G401.6 (cell line): ENCODE data around the gene WSB2.
"Not testable (repeated sequence)": the region's sequence is repeated elsewhere in the genome, so short reads cannot be mapped to it uniquely, and the experiment has no call there.

Experiments
- FAIRE-seq: peaks from 2 replicates; lab custom pipeline; 2012; peaks lifted over from hg19 to GRCh38; lab: Jason Lieb, UNC

WSB2 gene

GRCh38 chr12:118061011-118061872 is at the start of gene WSB2:
Gene WSB2 (minus strand): TSS chr12:118061179. CDS start chr12:118061048, 131 bp downstream.
- no peak for FAIRE-seq

GRCh38 chr12:118109088-118109487 is 48.1 kb upstream of the WSB2 start:
- no peak for FAIRE-seq

DNA sequence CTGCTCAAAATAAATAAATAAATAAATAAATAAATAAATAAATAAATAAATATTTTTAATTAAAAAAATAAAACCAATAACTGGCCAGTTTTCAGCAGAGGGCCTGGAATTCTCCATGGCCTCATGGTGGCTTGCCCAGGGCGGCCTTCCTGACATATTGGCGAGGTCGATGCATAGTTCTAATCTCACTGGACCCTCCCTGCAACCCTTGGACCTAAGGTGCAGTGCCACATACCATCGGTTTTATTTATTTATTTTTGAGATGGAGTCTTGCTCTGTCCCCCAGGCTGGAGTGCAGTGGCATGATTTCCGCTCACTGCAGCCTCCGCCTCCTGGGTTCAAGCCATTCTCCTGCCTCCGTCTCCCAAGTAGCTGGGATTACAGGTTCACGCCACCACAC is 46.7 kb upstream of the WSB2 start:
- no peak for FAIRE-seq

DNA sequence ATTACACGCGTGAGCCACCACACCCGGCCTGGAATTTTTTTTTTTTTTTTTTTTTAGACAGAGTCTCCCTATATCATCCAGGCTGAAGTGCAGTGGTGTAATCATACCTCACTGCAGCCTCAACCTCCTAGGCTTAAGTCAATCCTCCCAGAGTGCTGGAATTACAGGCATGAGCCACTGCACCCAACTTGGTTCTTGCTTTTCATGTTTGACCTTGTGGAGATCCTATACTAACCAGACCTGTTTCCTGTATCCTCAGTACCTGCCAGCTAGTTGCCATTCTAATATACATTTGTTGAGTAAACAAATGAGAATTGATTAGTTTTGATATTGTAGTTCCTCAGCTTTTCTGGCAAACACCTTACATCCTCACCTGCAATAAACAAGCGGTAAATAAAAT is 46.0 kb upstream of the WSB2 start:
- FAIRE-seq = no peak

DNA sequence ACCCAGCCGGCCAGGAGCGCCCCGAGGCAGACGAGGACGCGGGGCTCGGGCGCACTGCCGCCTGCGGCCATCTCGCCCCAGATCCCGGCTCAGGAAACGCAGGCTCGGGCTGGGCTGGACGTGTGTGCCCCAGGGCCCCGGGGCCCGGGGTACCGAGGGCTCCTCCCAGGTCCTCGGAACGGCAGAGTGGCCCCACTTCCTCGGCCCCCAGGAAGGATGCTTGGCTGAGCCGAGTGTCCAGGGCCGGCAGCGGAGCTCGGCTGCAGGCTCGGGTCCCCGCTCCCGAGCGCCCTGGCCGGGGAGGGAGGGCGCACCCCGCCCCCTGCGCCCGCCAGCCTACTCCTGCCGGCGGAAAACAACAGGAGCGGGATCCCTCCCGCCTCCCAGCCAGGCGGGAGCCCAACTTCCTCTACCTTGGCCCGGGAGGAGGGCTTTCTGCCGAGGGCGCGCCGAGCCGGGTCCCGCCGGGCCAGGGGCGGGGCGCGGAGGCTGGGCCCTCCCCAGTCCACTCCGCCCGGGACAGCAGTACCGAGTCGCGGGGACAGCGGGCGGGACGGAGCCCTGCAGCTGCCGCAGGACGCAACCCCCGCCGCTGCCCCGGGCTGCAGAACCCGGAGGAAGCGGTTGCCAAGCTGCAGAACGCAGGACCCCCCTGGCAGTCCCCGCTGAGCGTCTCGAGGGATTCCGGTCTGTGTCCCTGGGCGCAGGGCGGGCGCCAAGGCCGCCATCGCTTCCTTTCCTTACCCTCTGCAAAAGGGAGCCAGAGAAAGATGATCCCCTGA is 42.8 kb upstream of the WSB2 start, which contains the start of gene VSIG10:
TSS of gene VSIG10 (minus strand) at position 411 of the 782 bp plus-strand sequence. CDS start at position 71, 340 bp downstream.
- no peak for FAIRE-seq

DNA sequence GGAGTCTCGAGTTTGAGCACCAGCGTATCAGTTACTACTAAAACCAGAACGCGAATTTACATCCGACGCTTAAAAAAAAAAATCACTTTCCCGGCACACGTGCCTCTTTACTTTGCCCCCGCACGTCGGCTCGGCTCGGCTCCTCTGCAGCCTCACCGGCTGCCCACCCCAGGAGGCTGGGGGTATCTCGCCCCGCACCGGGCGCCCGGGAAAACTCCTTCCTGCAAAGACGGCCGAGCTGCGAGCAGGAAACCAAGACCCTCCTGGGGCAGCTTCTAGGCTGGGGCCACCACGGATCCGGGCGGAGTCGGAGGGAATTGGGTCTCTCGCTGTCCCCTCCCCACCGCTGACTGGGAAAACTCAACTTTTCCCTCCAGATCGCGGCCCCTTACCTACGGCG is 42.2 kb upstream of the WSB2 start:
- FAIRE-seq = no peak

DNA sequence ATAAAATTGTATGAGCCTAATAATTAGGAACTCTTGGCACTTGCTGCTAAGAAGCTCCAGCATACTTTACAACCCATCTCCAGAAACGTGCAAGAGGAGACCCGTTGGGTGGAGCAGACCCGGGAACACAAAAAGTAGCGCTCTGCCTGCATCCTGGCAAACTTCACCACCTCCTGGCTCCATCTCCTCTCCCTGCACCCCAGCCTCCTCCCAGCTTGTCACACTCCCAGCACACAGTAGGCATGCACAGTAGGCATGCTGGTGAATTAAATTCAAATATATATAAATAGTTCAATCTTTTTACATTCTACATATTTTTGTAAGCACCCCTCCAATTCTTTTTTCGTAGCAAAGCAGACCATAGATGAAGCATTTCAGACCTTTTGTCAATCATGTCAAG is 41.6 kb upstream of the WSB2 start:
- FAIRE-seq = no peak

- no peak for FAIRE-seq
Observed at GRCh38 chr12:118102070-118102469, 41.1 kb upstream of the WSB2 start.

DNA sequence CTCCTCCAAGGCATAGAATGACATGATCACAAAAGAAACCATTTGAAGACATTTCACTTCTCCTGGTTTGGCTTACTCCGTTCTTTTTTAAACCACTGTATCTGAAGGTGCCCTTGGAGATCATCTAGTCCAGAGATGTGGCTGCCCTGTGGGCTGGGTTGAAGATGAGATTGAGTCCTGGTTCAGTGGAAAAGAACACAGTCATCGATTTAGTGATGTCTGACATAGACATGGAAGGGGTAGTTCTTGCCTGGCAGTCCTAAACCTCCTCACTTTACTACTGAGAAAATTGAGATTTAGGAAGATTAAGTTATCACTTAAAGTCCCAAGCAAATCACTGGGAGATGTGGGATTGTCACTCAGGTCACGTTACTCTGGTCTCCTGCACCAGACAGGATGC is 40.1 kb upstream of the WSB2 start:
- no peak for FAIRE-seq

DNA sequence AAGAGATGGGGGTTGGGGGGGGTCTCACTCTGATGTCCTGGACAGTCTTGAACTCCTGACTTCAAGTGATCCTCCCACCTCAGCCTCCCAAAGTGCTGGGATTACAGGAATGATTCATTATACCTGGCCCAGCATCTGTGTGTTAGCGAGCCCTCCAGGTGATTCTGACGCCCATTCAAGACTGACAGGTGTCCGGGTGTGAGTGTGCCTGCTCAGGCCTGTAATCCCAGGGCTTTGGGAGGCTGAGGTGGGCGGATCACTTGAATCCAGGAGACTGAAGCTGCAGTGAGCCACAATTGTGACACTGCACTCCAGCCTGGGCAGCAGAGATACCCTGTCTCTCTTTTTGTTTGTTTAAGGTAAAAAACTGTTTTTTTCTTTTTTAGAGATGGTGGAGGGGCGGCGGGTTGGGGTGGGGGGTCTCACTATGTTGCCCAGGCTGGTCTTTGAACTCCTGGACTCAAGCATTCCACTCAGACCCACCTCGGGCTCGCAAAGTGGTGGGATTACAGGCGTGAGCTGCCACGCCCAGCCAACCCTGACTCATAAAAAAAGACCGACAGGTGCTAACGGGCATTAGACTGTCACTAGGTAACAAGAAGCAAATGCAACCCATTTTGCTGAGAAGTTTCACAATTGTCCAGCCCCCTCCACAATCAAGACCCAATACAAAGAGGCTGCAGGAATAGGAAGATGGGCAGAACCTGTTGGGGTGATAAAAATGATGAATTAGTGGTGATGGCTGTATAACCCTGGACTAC is 38.1 kb upstream of the WSB2 start:
- no peak for FAIRE-seq

DNA sequence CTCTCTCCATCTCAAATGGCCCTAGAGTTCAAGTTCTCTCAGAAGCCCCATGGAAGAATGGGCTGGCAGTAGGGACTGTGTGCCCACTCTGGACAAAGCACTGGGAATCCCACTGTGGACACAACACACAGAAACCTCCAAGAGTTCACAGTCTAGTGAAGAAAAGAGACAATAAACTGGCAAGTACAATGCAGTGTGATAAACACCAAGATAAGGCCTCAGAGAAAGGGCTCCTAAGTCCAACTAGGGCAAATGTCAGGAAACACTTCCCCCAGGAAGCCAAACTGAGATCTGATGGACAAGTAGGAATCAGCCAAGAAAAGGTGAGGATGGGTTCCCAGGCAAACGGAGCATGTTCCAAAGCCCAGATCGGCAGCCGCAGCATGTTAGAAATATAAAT is 37.4 kb upstream of the WSB2 start:
- no peak for FAIRE-seq

DNA sequence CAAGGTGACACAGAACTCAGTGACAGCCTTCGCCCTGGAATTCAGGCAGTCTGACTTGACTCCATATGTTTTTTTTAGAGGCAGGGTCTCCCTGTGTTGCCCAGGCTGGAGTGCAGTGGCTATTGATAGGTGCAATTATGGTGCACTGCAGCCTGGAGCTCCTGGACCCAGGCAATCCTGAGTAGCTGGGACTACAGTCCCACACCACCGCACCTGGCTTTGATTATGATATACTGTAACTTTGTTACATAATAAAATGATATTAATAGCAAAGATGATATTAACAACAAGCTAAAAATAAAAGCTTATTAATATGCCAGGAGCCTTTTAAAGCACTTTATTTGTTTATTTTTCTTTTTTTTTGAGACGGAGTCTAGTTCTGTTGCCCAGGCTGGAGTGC is 33.1 kb upstream of the WSB2 start:
- no peak for FAIRE-seq

- FAIRE-seq = no peak
Observed at GRCh38 chr12:118089782-118090181, 28.8 kb upstream of the WSB2 start.

DNA sequence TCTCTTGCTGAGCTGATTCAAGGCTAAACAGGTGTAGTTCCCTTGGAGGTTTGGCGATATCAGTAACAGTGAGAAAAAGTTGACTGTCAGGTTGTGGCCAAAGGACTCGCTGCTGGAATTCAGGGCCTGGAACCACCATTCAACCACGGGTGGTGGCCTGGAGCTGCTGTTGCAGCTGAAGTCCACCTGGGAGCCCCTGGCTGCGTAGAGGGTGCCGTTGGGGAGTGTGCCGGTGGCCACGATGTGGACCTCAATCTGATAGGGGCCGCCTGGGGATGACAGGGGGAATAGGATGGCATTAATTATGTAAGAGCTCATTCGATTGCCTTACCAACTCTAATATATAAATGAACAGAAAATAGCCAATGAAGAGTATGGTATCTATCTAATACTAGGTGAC is 21.2 kb upstream of the WSB2 start:
- no peak for FAIRE-seq

DNA sequence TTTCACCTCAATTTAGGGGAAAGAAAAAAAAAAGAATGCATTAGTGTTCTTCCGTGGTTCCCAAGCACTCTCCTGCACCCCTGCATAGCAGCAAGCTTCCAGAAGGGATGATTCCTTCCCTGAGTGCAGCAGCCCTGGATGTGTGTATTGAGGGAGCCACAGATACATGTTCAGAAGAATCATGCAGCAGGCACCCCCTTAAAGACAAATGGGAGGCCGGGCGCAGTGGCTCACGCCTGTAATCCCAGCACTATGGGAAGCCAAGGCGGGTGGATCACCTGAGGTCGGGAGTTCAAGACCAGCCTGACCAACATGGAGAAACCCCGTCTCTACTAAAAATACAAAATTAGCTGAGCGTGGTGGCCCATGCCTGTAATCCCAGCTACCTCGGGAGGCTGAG is 20.5 kb upstream of the WSB2 start:
- FAIRE-seq = not testable (repeated sequence)

DNA sequence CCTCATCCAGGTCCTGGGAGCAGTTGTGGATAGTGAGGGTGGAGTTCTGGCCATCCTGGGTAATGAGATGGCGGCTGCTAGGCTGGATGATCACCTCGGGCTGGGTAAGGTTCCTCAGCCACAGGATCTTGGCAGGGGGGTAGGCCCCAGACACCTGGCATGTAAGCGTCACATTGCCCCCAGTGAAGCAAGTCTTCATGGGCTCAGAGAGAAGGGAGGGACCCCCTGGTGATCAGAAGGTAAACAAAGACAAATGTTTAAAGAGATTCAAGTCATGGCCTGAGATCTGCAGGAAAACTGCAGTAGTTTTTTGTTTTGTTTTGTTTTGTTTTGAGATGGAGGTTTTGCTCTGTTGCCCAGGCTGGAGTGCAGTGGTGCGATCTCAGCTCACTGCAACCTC is 12.8 kb upstream of the WSB2 start:
- FAIRE-seq = no peak

DNA sequence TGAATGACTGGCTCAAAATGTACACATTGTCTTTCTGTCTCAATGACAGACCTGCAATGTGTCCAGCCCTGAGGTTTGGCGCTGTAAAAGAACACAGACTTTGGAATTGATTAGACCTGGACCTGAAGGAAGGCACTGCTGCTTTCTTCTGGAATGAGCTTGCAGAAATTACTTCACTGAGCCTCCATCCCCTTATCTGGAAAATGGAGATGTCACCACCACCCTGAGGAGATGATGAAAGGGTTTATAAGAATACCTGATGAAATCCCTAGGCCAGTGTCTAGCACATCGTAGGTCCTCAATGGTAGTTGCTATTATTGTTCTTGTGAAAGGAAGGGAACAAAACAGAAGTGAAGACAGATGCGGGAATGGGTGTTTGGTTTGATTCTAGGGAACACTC is 9.7 kb upstream of the WSB2 start:
- no peak for FAIRE-seq

DNA sequence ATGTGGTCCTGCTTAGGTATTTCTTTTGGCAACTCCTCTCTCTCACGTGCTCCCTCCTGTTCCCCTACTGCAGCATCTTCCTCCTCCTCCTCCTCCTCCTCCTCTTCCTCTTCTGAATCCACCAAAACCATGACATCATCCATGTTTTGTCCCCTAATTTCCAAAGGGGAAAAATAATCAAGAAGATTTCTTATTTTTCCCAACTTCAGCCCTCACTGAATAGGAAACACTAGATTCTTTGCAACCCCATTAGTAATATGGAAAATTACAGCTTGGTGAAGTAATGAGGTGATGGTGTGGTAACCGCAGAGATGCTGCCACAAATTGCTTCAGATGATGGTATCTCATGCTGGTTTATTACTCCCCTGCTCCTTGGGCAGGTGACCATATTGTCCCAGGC is 7.5 kb upstream of the WSB2 start:
- FAIRE-seq = no peak

DNA sequence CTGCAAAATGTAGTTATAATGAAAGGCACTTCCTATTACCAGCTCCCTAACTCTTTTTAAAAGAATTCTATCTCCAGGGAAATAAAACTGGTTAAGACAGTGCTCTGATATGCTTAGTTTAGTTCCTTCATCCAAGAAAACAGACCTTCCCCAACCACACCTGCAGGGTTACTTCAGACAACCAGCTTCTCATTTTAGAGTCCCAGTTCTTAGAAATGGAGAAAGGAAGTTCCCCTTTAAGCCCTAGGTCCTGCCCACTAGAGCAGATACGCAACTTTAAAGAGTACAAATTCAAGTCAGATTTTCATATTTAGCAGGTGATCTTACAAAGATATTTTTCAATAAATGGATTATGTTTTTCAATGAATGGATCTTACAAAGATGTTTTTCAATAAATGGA is 4.4 kb upstream of the WSB2 start:
- FAIRE-seq = no peak

GRCh38 chr12:118064608-118065007 is 3.6 kb upstream of the WSB2 start:
- no peak for FAIRE-seq

DNA sequence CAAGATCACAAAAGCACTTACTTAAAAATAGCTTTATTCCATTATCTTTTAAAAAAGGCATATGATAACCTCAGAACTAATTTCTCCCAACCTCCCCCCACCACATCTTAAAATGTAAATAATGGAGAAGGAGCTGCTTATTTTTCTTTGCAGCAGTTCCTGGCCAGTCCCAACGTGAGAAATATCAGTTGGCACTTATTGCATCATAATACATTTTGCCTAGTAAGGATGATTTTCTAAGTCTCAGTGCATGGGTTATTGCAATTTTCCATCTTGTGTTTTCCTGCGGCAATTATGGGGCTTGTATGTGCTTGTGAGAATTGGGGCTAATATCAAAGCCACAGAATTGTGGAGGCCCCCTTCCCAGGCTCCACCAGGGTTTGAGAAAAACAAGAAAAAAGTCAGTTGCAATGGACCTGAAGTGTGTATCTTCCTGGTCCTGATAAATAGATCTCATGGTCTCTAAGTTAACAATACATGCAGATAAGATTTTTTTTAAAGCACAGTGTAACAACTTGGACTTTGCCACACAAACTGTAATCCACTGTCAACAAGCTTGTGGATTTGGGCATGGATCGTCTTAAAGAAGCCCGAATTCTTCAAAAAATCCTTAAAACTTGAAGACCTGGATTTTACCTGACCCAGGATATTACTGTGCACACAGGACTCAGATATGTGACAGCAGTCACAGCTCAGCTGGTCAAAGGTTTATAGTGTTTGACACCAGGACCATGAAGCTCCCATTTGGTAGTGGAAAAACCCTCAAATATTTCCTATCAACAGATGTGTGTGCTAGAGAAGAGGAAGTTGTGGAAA is 2.8 kb upstream of the WSB2 start:
- FAIRE-seq = no peak
